Measurements from ENCODE around the gene SORL1.
"Not testable (repeated sequence)": the region's sequence is repeated elsewhere in the genome, so short reads cannot be mapped to it uniquely, and the experiment has no call there.

SORL1 gene

GRCh38 chr11:121630041-121630440 lies 177.9 kb downstream of the SORL1 start:
- DNase-seq: peak; percentile 81

GRCh38 chr11:121631456-121631855 lies 179.3 kb downstream of the SORL1 start:
- no peak for DNase-seq

GRCh38 chr11:121634273-121634672 lies 182.2 kb downstream of the SORL1 start:
- no peak for DNase-seq

GRCh38 chr11:121634889-121635288 lies 182.8 kb downstream of the SORL1 start:
- peak; percentile 76 for DNase-seq

GRCh38 chr11:121636081-121636799 lies 184.1 kb downstream of the SORL1 start:
- DNase-seq: no peak

GRCh38 chr11:121636800-121637176 lies 184.7 kb downstream of the SORL1 start:
- no peak for DNase-seq

GRCh38 chr11:121637587-121637986 lies 185.5 kb downstream of the SORL1 start:
- not testable (repeated sequence) for DNase-seq

GRCh38 chr11:121643479-121644186 lies 191.5 kb downstream of the SORL1 start:
- no peak for DNase-seq

- DNase-seq: no peak
These were observed 192.0 kb downstream of the SORL1 start for GRCh38 chr11:121644187-121644512.

- no peak for DNase-seq
These were observed 192.9 kb downstream of the SORL1 start for GRCh38 chr11:121645001-121645400.

GRCh38 chr11:121645596-121645995 lies 193.5 kb downstream of the SORL1 start:
- DNase-seq: peak; percentile 35

GRCh38 chr11:121648306-121648705 lies 196.2 kb downstream of the SORL1 start:
- DNase-seq: no peak

- no peak for DNase-seq
These were observed 197.7 kb downstream of the SORL1 start for GRCh38 chr11:121649798-121650197.

- no peak for DNase-seq
These were observed 198.5 kb downstream of the SORL1 start for GRCh38 chr11:121650351-121651256.

- no peak for DNase-seq
These were observed 199.1 kb downstream of the SORL1 start for GRCh38 chr11:121651257-121651605.

GRCh38 chr11:121652971-121653370 lies 200.9 kb downstream of the SORL1 start:
- peak; percentile 35 for DNase-seq

GRCh38 chr11:121654259-121654842 lies 202.2 kb downstream of the SORL1 start:
- no peak for DNase-seq

- no peak for DNase-seq
These were observed 202.9 kb downstream of the SORL1 start for GRCh38 chr11:121654843-121655536.

GRCh38 chr11:121655537-121656327 lies 203.6 kb downstream of the SORL1 start:
- DNase-seq: peak; percentile 97

- no peak for DNase-seq
These were observed 204.4 kb downstream of the SORL1 start for GRCh38 chr11:121656328-121657090.

- no peak for DNase-seq
These were observed 205.0 kb downstream of the SORL1 start for GRCh38 chr11:121657146-121657545.
